HepG2 (cell line): ENCODE measurements around the gene CD68. TPM values are rescaled to one million over a fixed set of nuclear protein-coding genes. Genes with fewer than 3 reads are reported as not detected.

Source experiments
- ADNP ChIP-seq: sonication (generic); formaldehyde crosslinking; IDR thresholded peaks from 2 replicates; pipeline ENCODE4 v1.4.0; 2020; ENCODE audit warnings: missing genetic modification reagents
- CREM ChIP-seq, 2 experiments: sonication (generic) in 1 of 2; formaldehyde crosslinking in 1 of 2; IDR thresholded peaks; 2 replicates each; pipeline versions ENCODE4 v1.4.0 to v1.6.1; 2016 to 2020; ENCODE audit warnings: antibody characterized with exemption in 1 of 2, mild to moderate bottlenecking in 1 of 2, missing genetic modification reagents in 1 of 2
- DNMT1 ChIP-seq: sonication (generic); formaldehyde crosslinking; IDR thresholded peaks from 2 replicates; pipeline ENCODE4 v1.5.1; 2020; ENCODE audit warnings: mild to moderate bottlenecking, missing genetic modification reagents
- DPF2 ChIP-seq: sonication (generic); formaldehyde crosslinking; IDR thresholded peaks from 2 replicates; pipeline ENCODE4 v1.4.0; 2020; ENCODE audit warnings: mild to moderate bottlenecking, low read depth, missing genetic modification reagents, borderline replicate concordance
- HCFC1 ChIP-seq: fragments of 150-350 bp; IDR thresholded peaks from 2 replicates; pipeline ENCODE4 v1.6.1; 2014; ENCODE audit warnings: low read depth, low read length
- NFKB2 ChIP-seq: sonication (generic); formaldehyde crosslinking; IDR thresholded peaks from 2 replicates; pipeline ENCODE4 v1.4.0; 2020; ENCODE audit warnings: missing genetic modification reagents, borderline replicate concordance
- NFYC ChIP-seq: IDR thresholded peaks from 2 replicates; pipeline ENCODE4 v1.6.1; 2016; ENCODE audit warnings: missing genetic modification reagents, missing compliant biosample characterization
- NR3C1 ChIP-seq: sonication (generic); formaldehyde crosslinking; IDR thresholded peaks from 2 replicates; pipeline ENCODE4 v1.4.0; 2020; ENCODE audit warnings: missing genetic modification reagents
- PAX8 ChIP-seq: sonication (generic); formaldehyde crosslinking; IDR thresholded peaks from 2 replicates; pipeline ENCODE4 v1.8.0; 2022; ENCODE audit warnings: mild to moderate bottlenecking, missing genetic modification reagents, borderline replicate concordance
- PAXIP1 ChIP-seq: sonication (generic); formaldehyde crosslinking; conservative IDR thresholded peaks from 2 replicates; pipeline ENCODE4 v1.4.0; 2020; ENCODE audit warnings: mild to moderate bottlenecking, missing genetic modification reagents, moderate library complexity
- RBFOX2 ChIP-seq: fragments of 200-400 bp; formaldehyde crosslinking; IDR thresholded peaks from 2 replicates; pipeline ENCODE4 v1.6.1; 2017; ENCODE audit warnings: low read depth, mild to moderate bottlenecking, low read length
- REL ChIP-seq: sonication (generic); formaldehyde crosslinking; conservative IDR thresholded peaks from 2 replicates; pipeline ENCODE4 v1.8.0; 2022; ENCODE audit warnings: mild to moderate bottlenecking, missing genetic modification reagents, moderate library complexity
- RFX5 ChIP-seq: IDR thresholded peaks from 2 replicates; pipeline ENCODE4 v1.6.1; 2011; ENCODE audit warnings: low read depth, low read length, improper control_type of control experiment
- SMAD9 ChIP-seq: sonication (generic); formaldehyde crosslinking; IDR thresholded peaks from 2 replicates; pipeline ENCODE4 v1.5.1; 2020; ENCODE audit warnings: mild to moderate bottlenecking, missing genetic modification reagents
- SYNCRIP ChIP-seq: fragments of 200-400 bp; formaldehyde crosslinking; IDR thresholded peaks from 2 replicates; pipeline ENCODE4 v1.6.1; 2018; ENCODE audit warnings: mild to moderate bottlenecking, low read depth, low read length; ENCODE audit not compliant: insufficient read depth
- TAF1 ChIP-seq: sonication (generic); formaldehyde crosslinking; IDR thresholded peaks from 2 replicates; pipeline ENCODE4 v1.4.0; 2020; ENCODE audit warnings: missing genetic modification reagents
- ZKSCAN1 ChIP-seq: fragments of 150-350 bp; IDR thresholded peaks from 2 replicates; pipeline ENCODE4 v1.6.1; 2014; ENCODE audit warnings: low read length
- ZNF160 ChIP-seq: sonication (generic); formaldehyde crosslinking; IDR thresholded peaks from 2 replicates; pipeline ENCODE4 v1.8.0; 2022; ENCODE audit warnings: mild to moderate bottlenecking, inconsistent platforms, missing genetic modification reagents
- ZNF235 ChIP-seq: sonication (generic); formaldehyde crosslinking; IDR thresholded peaks from 2 replicates; pipeline ENCODE4 v1.8.1; 2023; ENCODE audit warnings: mild to moderate bottlenecking, missing genetic modification reagents, borderline replicate concordance
- ZNF34 ChIP-seq: sonication (generic); formaldehyde crosslinking; IDR thresholded peaks from 2 replicates; pipeline ENCODE4 v1.4.0; 2020; ENCODE audit warnings: mild to moderate bottlenecking, missing genetic modification reagents, borderline replicate concordance
- ZNF367 ChIP-seq: sonication (generic); formaldehyde crosslinking; IDR thresholded peaks from 2 replicates; pipeline ENCODE4 v1.4.0; 2020; ENCODE audit warnings: missing genetic modification reagents, borderline replicate concordance
- ZNF549 ChIP-seq: sonication (generic); formaldehyde crosslinking; IDR thresholded peaks from 2 replicates; pipeline ENCODE4 v1.5.0; 2020; ENCODE audit warnings: missing genetic modification reagents
- ZNF616 ChIP-seq: sonication (generic); formaldehyde crosslinking; IDR thresholded peaks from 2 replicates; pipeline ENCODE4 v1.5.0; 2020; ENCODE audit warnings: low read depth, mild to moderate bottlenecking, missing genetic modification reagents
- ZNF777 ChIP-seq: sonication (generic); formaldehyde crosslinking; IDR thresholded peaks from 2 replicates; pipeline ENCODE4 v1.4.0; 2020; ENCODE audit warnings: missing genetic modification reagents
- ZNF788 ChIP-seq: sonication (generic); formaldehyde crosslinking; IDR thresholded peaks from 2 replicates; pipeline ENCODE4 v1.5.0; 2020; ENCODE audit warnings: mild to moderate bottlenecking, missing genetic modification reagents, borderline replicate concordance
- ZNF790 ChIP-seq: sonication (generic); formaldehyde crosslinking; IDR thresholded peaks from 2 replicates; pipeline ENCODE4 v1.8.0; 2022; ENCODE audit warnings: missing genetic modification reagents, mild to moderate bottlenecking, borderline replicate concordance
- ZNF841 ChIP-seq: sonication (generic); formaldehyde crosslinking; IDR thresholded peaks from 2 replicates; pipeline ENCODE4 v1.8.1; 2023; ENCODE audit warnings: missing genetic modification reagents, borderline replicate concordance
- polyA plus RNA-seq, 8 experiments: library from polyadenylated mRNA; depleted of rRNA in 3 of 8; stranded (reverse) in 7 of 8; unstranded in 1 of 8; fragments of >200 nt; fragmentation: Illumina TruSeq in 4 of 8; extraction: Trizol in 4 of 8; gene quantifications; 2 replicates each; pipeline versions ENCODE4 v1.2.1 to v1.2.3, GENCODE V29; 2011 to 2016; ENCODE audit warnings: low read depth in 4 of 8, missing spikeins in 1 of 8, mixed read lengths in 1 of 8; ENCODE audit not compliant: insufficient read depth in 1 of 8
- total RNA-seq, 5 experiments: library from RNA; depleted of rRNA; stranded (reverse); fragments of >200 nt; fragmentation: Illumina TruSeq; extraction: Trizol; gene quantifications; 2 replicates each; pipeline ENCODE4 v1.2.3, GENCODE V29; 2016; ENCODE audit warnings: low read depth in 1 of 5

The CD68 gene
- total and polyA plus RNA-seq, 2 of the 13 experiments (the other 11 are each of a cell fraction or from before 2014, with no cell fraction given), result 10.3 to 104 TPM

- TF ChIP-seq ZNF367 (CRISPR knock-in tag) (no peak; the same call in 1 of the 2 replicates), SMAD9 (CRISPR knock-in tag) (no peak), ZNF34 (CRISPR knock-in tag) (no peak), PAXIP1 (CRISPR knock-in tag) (peak; percentile 35; the same call in 1 of the 2 replicates), ZNF549 (CRISPR knock-in tag) (no peak), TAF1 (CRISPR knock-in tag) (0 out of 2 replicates have a peak, but pooled peaks have one; percentile 10), RFX5 (peak; percentile 84), ZNF160 (peak; percentile 38; the same call in 1 of the 2 replicates), RBFOX2 (peak; percentile 87), CREM (IDR thresholded peaks at IDR 0.05) (0 out of 2 replicates have a peak, but pooled peaks have one; percentile 31), CREM (CRISPR knock-in tag; IDR thresholded peaks at IDR 0.05) (no peak), ADNP (CRISPR knock-in tag) (no peak), DPF2 (CRISPR knock-in tag) (no peak), NR3C1 (CRISPR knock-in tag) (no peak), REL (no peak), NFYC (CRISPR knock-in tag) (peak; percentile 88), PAX8 (no peak), NFKB2 (CRISPR knock-in tag) (peak; percentile 24; the same call in 1 of the 2 replicates), HCFC1 (peak; percentile 27; the same call in 1 of the 2 replicates), ZKSCAN1 (no peak), SYNCRIP (no peak), ZNF788 (CRISPR knock-in tag) (peak; percentile 22; the same call in 1 of the 2 replicates), ZNF616 (CRISPR knock-in tag) (0 out of 2 replicates have a peak, but pooled peaks have one; percentile 56), ZNF841 (no peak), ZNF777 (peak; percentile 85; the same call in 1 of the 2 replicates), ZNF235 (CRISPR knock-in tag) (0 out of 2 replicates have a peak, but pooled peaks have one; percentile 41), DNMT1 (CRISPR knock-in tag) (0 out of 2 replicates have a peak, but pooled peaks have one; percentile 31), ZNF790 (CRISPR knock-in tag) (no peak)
These were observed 35.2 kb downstream of the CD68 start, which contains the start of gene FXR2 (continued) for GRCh38 chr17:7614425-7615264.
